Upper lobe of left lung (tissue), 4 donors: ENCODE results near the gene MIPOL1.

Source experiments
- CTCF ChIP-seq, 6 experiments: fragments of 450-650 bp in 4 of 6; fragments of 200-600 bp in 2 of 6; sonication (generic) in 2 of 6; IDR thresholded peaks; one replicate each; pipeline ENCODE4 v1.5.1; 2016 to 2019; ENCODE audit warnings: antibody characterized with exemption in 6 of 6
- POLR2A ChIP-seq, 4 donors: fragments of 450-650 bp; IDR thresholded peaks; one replicate each; pipeline ENCODE4 v1.5.1; 2016 to 2017; ENCODE audit warnings: antibody characterized with exemption in 4 of 4, mild to moderate bottlenecking in 2 of 4

DNA sequence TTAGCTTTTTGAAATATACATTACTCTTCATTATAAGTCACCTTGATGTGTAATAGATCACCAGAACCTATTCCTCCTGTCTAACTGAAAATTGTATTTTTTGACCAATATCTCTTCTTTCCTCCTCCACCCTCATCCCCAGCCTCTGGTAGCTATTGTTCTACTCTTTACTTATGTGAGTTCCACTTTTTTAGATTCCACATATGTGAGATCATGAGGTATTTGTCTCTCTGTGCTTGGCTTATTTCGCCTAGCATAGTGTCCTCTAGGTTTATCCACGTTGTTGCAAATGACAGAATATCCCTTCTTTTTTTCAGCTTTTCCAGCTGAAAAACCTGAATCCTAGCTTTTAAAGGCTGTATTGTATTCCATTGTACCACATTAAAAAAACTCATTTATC lies 82.1 kb downstream of the MIPOL1 start:
- TF ChIP-seq CTCF (IDR thresholded peaks at IDR 0.05): no peak
- no peak for TF ChIP-seq POLR2A (IDR thresholded peaks at IDR 0.05)
